CD14-positive monocyte (primary cell): ENCODE results near the gene RNF157. TPM values are rescaled to one million over a fixed set of nuclear protein-coding genes. Genes with fewer than 3 reads are reported as not detected.

ENCODE experiments used
- DNase-seq, 3 donors: peaks; one replicate each; pipeline ENCODE4 v3.0.0-alpha.2; 2011 to 2022
- H2AFZ ChIP-seq: 2 replicates; pipeline ENCODE4 v1.6.0; 2012; ENCODE audit warnings: mild to moderate bottlenecking, low read depth, low read length, inconsistent platforms; ENCODE audit not compliant: insufficient read depth, poor library complexity, severe bottlenecking
- H3K27ac ChIP-seq, 2 donors: 1 replicate in 1 of 2; 2 replicates in 1 of 2; pipeline ENCODE4 v1.5.1; 2012 to 2013; ENCODE audit warnings: low read length in 2 of 2, control low read depth in 1 of 2, inconsistent platforms in 1 of 2, low read depth in 1 of 2, mild to moderate bottlenecking in 1 of 2
- H3K27me3 ChIP-seq, 2 donors: one replicate each; pipeline versions ENCODE4 v1.6.0 to v1.6.1; 2011 to 2013; ENCODE audit warnings: low read length in 2 of 2; ENCODE audit not compliant: control insufficient read depth in 2 of 2, insufficient read depth in 2 of 2
- H3K36me3 ChIP-seq, 2 donors: replicated peaks in 1 of 2; 1 replicate in 1 of 2; 2 replicates in 1 of 2; pipeline versions ENCODE4 v1.5.1 to v1.6.1; 2012 to 2013; ENCODE audit warnings: low read length in 2 of 2, control low read depth in 1 of 2, inconsistent platforms in 1 of 2, mild to moderate bottlenecking in 1 of 2; ENCODE audit not compliant: insufficient read depth in 2 of 2, control insufficient read depth in 1 of 2
- H3K4me1 ChIP-seq, 2 donors: 1 replicate in 1 of 2; 2 replicates in 1 of 2; pipeline versions ENCODE4 v1.5.1 to v1.6.1; 2012 to 2013; ENCODE audit warnings: low read length in 2 of 2, control low read depth in 1 of 2, inconsistent platforms in 1 of 2, mild to moderate bottlenecking in 1 of 2, moderate library complexity in 1 of 2; ENCODE audit not compliant: insufficient read depth in 2 of 2, control insufficient read depth in 1 of 2
- H3K4me2 ChIP-seq: replicated peaks from 2 replicates; pipeline ENCODE3; 2012; ENCODE audit warnings: low read length, moderate library complexity, mild to moderate bottlenecking; ENCODE audit not compliant: poor library complexity, severe bottlenecking; ENCODE audit errors: extremely low read depth
- H3K4me3 ChIP-seq, 3 experiments: fragments of 200-600 bp in 1 of 3; sonication (generic) in 1 of 3; replicated peaks in 1 of 3; 1 replicate in 2 of 3; 2 replicates in 1 of 3; pipeline ENCODE4 v1.5.1; 2011 to 2013; ENCODE audit warnings: low read length in 3 of 3, mild to moderate bottlenecking in 3 of 3, control low read depth in 2 of 3, low read depth in 2 of 3, inconsistent platforms in 1 of 3, moderate library complexity in 1 of 3
- H3K79me2 ChIP-seq: 2 replicates; pipeline ENCODE4 v1.6.0; 2012; ENCODE audit warnings: mild to moderate bottlenecking, control low read depth, inconsistent platforms, low read length, moderate library complexity; ENCODE audit not compliant: insufficient read depth
- H3K9ac ChIP-seq: 2 replicates; pipeline ENCODE4 v1.6.0; 2017; ENCODE audit warnings: low read length, mild to moderate bottlenecking; ENCODE audit not compliant: insufficient read depth, poor library complexity, severe bottlenecking
- H3K9me3 ChIP-seq, 2 donors: replicated peaks in 1 of 2; 1 replicate in 1 of 2; 2 replicates in 1 of 2; pipeline versions ENCODE4 v1.5.1 to v1.6.1; 2012 to 2013; ENCODE audit warnings: low read length in 2 of 2, control low read depth in 1 of 2; ENCODE audit not compliant: control insufficient read depth in 1 of 2, insufficient read depth in 1 of 2
- H4K20me1 ChIP-seq: 2 replicates; pipeline ENCODE4 v1.6.0; 2012; ENCODE audit warnings: mild to moderate bottlenecking, low read length, control low read depth, moderate library complexity; ENCODE audit not compliant: insufficient read depth
- H3K27ac Mint-ChIP-seq, 7 donors: one replicate each; pipeline ENCODE4 v1.8.0; 2020; ENCODE audit warnings: mild to moderate bottlenecking in 7 of 7, mixed read lengths in 7 of 7, moderate library complexity in 6 of 7, inconsistent platforms in 2 of 7
- H3K27me3 Mint-ChIP-seq, 3 donors: one replicate each; pipeline ENCODE4 v1.8.0; 2021 to 2022; ENCODE audit warnings: low read depth in 3 of 3, mild to moderate bottlenecking in 3 of 3, mixed read lengths in 3 of 3, moderate library complexity in 3 of 3, inconsistent platforms in 1 of 3
- H3K36me3 Mint-ChIP-seq, 2 donors: one replicate each; pipeline ENCODE4 v1.8.0; 2020; ENCODE audit warnings: mixed read lengths in 2 of 2, inconsistent platforms in 1 of 2, mild to moderate bottlenecking in 1 of 2
- H3K4me1 Mint-ChIP-seq: one replicate; pipeline ENCODE4 v1.8.0; 2020; ENCODE audit warnings: mild to moderate bottlenecking, mixed read lengths
- H3K4me3 Mint-ChIP-seq, 2 donors: one replicate each; pipeline ENCODE4 v1.8.0; 2020; ENCODE audit warnings: mild to moderate bottlenecking in 2 of 2, mixed read lengths in 2 of 2, moderate library complexity in 1 of 2
- H3K9me3 Mint-ChIP-seq, 7 donors: one replicate each; pipeline ENCODE4 v1.8.0; 2020 to 2022; ENCODE audit warnings: mixed read lengths in 7 of 7, mild to moderate bottlenecking in 6 of 7, moderate library complexity in 6 of 7, inconsistent platforms in 2 of 7
- WGBS: methylation state at CpG from one replicate; pipeline ENCODE4 v1.1.5; 2013; ENCODE audit warnings: missing lambda C conversion rate; ENCODE audit not compliant: insufficient coverage; 5-methylcytosine and 5-hydroxymethylcytosine counted together
- intact Hi-C, 2 donors: fragments of 100-400 bp; cut with micrococcal nuclease; formaldehyde crosslinking; loops; one replicate each; pipeline versions ENCODE4 v1.15.0 to v1.15.1; 2023
- polyA plus RNA-seq, 3 donors: library from polyadenylated mRNA; depleted of rRNA in 1 of 3; unstranded in 2 of 3; stranded (reverse) in 1 of 3; fragments of 300-500 nt in 2 of 3; fragments of >200 nt in 1 of 3; fragmentation: Illumina TruSeq in 2 of 3; gene quantifications; 1 replicate in 2 of 3; 2 replicates in 1 of 3; pipeline ENCODE4 v1.2.3, GENCODE V29; 2012 to 2021
- TF ChIP-seq, protein P1 (sequence below): fragments of 200-600 bp; IDR thresholded peaks from one replicate; pipeline ENCODE4 v1.8.0; 2022; ENCODE audit warnings: antibody characterized with exemption, mild to moderate bottlenecking

RNF157 gene
- polyA plus RNA-seq, 3 donors: 0.03 TPM; not detected in 2

DNA sequence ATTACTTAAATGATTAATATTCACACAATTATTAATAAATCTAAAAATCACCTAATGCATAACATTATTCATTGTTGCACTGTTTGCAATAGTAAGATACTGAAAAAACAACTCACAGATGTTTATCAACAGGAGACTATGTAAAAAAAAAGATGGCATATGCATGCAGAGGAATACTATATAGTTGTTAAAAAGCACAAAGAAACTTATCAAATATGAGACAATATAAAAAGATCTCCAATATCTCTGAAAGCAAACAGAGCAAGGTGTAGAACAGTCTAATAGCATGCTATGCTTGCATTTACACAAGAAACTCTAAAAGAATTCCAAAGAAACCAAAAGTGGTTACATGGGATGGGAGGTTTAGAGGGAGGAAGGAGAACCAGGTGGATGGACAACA lies 3.7 kb downstream of the RNF157 start:
- H3K27me3 Mint-ChIP-seq: peaks cover 32 to 57% (median 46%) of the 10 kb centered on the region in 3 donors

DNA sequence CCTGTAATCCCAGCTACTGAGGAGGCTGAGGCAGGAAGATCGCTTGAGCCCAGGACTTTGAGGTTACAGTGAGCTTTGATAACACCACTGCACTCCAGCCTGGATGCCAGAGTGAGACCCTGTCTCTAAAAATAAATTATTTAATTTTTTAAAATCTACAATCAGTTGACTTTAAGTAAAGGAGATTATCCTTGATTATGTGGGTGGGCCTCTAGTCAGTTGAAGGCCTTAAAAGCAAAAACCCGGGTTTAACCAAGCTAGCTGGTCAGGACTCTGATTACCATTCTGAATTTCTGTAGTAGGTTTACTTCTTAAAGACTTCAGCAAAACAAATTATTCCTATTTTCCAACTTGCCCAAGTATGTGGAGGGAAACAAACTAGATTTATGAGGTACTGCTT lies 4.4 kb downstream of the RNF157 start:
- Histone ChIP-seq H3K36me3 (no peaks in the 10 kb centered on the region), H3K9me3 (no peaks in the 10 kb centered on the region), H4K20me1 (no peaks in the 10 kb centered on the region), H3K4me1 (peaks cover 7 to 10% of the 10 kb centered on the region in 2 donors), H3K4me3 (no peak overlapping the region), H3K27me3 (peaks cover 32 to 49% of the 10 kb centered on the region in 2 donors), H2AFZ (no peak overlapping the region), H3K27ac (no peak overlapping the region), H3K79me2 (no peaks in the 10 kb centered on the region), H3K4me2 (no peak overlapping the region), H3K9ac (no peak overlapping the region)
- Mint-ChIP-seq H3K9me3 (peaks cover 0 to 7% (median 2%) of the 10 kb centered on the region in 7 donors), H3K4me1 (peaks cover 6% of the 10 kb centered on the region), H3K36me3 (peaks cover under 1% of the 10 kb centered on the region in 2 donors), H3K27ac (no peak overlapping the region), H3K4me3 (no peak overlapping the region), H3K27me3 (peaks cover 25 to 54% (median 43%) of the 10 kb centered on the region in 3 donors)
- TF ChIP-seq, protein P1, sequence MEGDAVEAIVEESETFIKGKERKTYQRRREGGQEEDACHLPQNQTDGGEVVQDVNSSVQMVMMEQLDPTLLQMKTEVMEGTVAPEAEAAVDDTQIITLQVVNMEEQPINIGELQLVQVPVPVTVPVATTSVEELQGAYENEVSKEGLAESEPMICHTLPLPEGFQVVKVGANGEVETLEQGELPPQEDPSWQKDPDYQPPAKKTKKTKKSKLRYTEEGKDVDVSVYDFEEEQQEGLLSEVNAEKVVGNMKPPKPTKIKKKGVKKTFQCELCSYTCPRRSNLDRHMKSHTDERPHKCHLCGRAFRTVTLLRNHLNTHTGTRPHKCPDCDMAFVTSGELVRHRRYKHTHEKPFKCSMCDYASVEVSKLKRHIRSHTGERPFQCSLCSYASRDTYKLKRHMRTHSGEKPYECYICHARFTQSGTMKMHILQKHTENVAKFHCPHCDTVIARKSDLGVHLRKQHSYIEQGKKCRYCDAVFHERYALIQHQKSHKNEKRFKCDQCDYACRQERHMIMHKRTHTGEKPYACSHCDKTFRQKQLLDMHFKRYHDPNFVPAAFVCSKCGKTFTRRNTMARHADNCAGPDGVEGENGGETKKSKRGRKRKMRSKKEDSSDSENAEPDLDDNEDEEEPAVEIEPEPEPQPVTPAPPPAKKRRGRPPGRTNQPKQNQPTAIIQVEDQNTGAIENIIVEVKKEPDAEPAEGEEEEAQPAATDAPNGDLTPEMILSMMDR: no peak
- no peak for DNase-seq
- intact Hi-C loops: no loop called here
- WGBS: no CpG with 5 or more reads among the region's 2 CpGs

More for the DNA sequence above, 3.7 kb downstream of the RNF157 start:
- Histone ChIP-seq H3K9ac (no peak overlapping the region), H3K36me3 (no peaks in the 10 kb centered on the region), H3K4me2 (no peak overlapping the region), H4K20me1 (no peaks in the 10 kb centered on the region), H3K27ac (no peak overlapping the region), H2AFZ (no peak overlapping the region), H3K4me3 (no peak overlapping the region), H3K79me2 (no peaks in the 10 kb centered on the region), H3K9me3 (no peaks in the 10 kb centered on the region), H3K27me3 (peaks cover 40 to 56% of the 10 kb centered on the region in 2 donors), H3K4me1 (peaks cover 11 to 13% of the 10 kb centered on the region in 2 donors)
- intact Hi-C loops: no loop called here
- peaks cover 13% of the 10 kb centered on the region for H3K4me1 Mint-ChIP-seq
- peak overlapping the region in 1 of 2 donors; percentile 46 for H3K4me3 Mint-ChIP-seq
- TF ChIP-seq, protein P1: no peak
- H3K36me3 Mint-ChIP-seq: peaks cover 3 to 7% of the 10 kb centered on the region in 2 donors
- H3K9me3 Mint-ChIP-seq: peaks cover 0 to 13% (median 4%) of the 10 kb centered on the region in 7 donors
- DNase-seq: no peak
- H3K27ac Mint-ChIP-seq: no peak overlapping the region
